K562 (cell line): ENCODE data around the gene MC1R. TPM values are rescaled to one million over a fixed set of nuclear protein-coding genes. Genes with fewer than 3 reads are reported as not detected.

ENCODE experiments used
- AFF4 ChIP-seq: sonication (generic); formaldehyde crosslinking; IDR thresholded peaks from 2 replicates; pipeline ENCODE4 v1.8.0; 2023; ENCODE audit warnings: mild to moderate bottlenecking, missing genetic modification reagents
- ASH1L ChIP-seq: fragments of 450-650 bp; IDR thresholded peaks from 2 replicates; pipeline ENCODE4 v1.6.1; 2018; ENCODE audit warnings: borderline replicate concordance, mild to moderate bottlenecking, low read depth; ENCODE audit not compliant: partially characterized antibody
- ETV5 ChIP-seq: sonication (generic); formaldehyde crosslinking; IDR thresholded peaks from 2 replicates; pipeline ENCODE4 v1.4.0; 2020; ENCODE audit warnings: low read depth, mild to moderate bottlenecking, missing genetic modification reagents
- KDM1A ChIP-seq, 2 experiments: fragments of 450-650 bp; IDR thresholded peaks; 2 replicates each; pipeline ENCODE4 v1.6.1; 2016; ENCODE audit warnings: mild to moderate bottlenecking in 2 of 2
- MEIS2 ChIP-seq: fragments of 450-650 bp; IDR thresholded peaks from 2 replicates; pipeline ENCODE4 v1.6.1; 2014; ENCODE audit warnings: mild to moderate bottlenecking; ENCODE audit not compliant: partially characterized antibody
- NR4A1 ChIP-seq, 2 experiments: fragments of 250-450 bp in 1 of 2; fragments of 450-650 bp in 1 of 2; sonication (Bioruptor Pico) in 1 of 2; IDR thresholded peaks; 2 replicates each; pipeline versions ENCODE4 v1.4.0 to v1.6.1; 2016 to 2020; ENCODE audit warnings: mild to moderate bottlenecking in 2 of 2, missing compliant biosample characterization in 1 of 2, missing genetic modification characterization in 1 of 2, moderate library complexity in 1 of 2
- POLR2B ChIP-seq: fragments of 450-650 bp; IDR thresholded peaks from 2 replicates; pipeline ENCODE4 v1.6.1; 2018; ENCODE audit warnings: low read depth; ENCODE audit not compliant: partially characterized antibody
- SIN3A ChIP-seq, 2 experiments: fragments of 150-350 bp in 1 of 2; IDR thresholded peaks; 2 replicates each; pipeline ENCODE4 v1.6.1; 2011 to 2016; ENCODE audit warnings: borderline replicate concordance in 2 of 2, low read depth in 2 of 2, low read length in 2 of 2, mild to moderate bottlenecking in 2 of 2, moderate library complexity in 2 of 2; ENCODE audit not compliant: control insufficient read depth in 1 of 2
- SMAD4 ChIP-seq: fragments of 250-450 bp; sonication (Bioruptor Pico); conservative IDR thresholded peaks from 2 replicates; pipeline ENCODE4 v1.8.0; 2021; ENCODE audit warnings: inconsistent platforms, mild to moderate bottlenecking, moderate library complexity
- ZC3H11A ChIP-seq: IDR thresholded peaks from 2 replicates; pipeline ENCODE4 v1.6.1; 2012; ENCODE audit warnings: low read depth, low read length, improper control_type of control experiment
- polyA plus RNA-seq, 8 experiments: library from polyadenylated mRNA; depleted of rRNA in 4 of 8; stranded (reverse) in 5 of 8; unstranded in 3 of 8; fragments of >200 nt; fragmentation: Nextera tagmentation in 2 of 8; fragmentation: Illumina TruSeq in 1 of 8; extraction: Ambion mirVana in 2 of 8; extraction: Trizol in 1 of 8; gene quantifications; 2 replicates each; pipeline versions ENCODE4 v1.2.1 to v1.2.3, GENCODE V29; 2011 to 2014; ENCODE audit warnings: inconsistent platforms in 1 of 8, missing spikeins in 1 of 8
- total RNA-seq, 7 experiments: library from RNA; depleted of rRNA in 6 of 7; stranded (reverse); fragments of >200 nt in 6 of 7; fragmentation: Illumina TruSeq in 2 of 7; extraction: Trizol in 2 of 7; gene quantifications; 2 replicates each; pipeline versions ENCODE4 v1.2.1 to v1.2.3, GENCODE V29; 2011 to 2021; ENCODE audit warnings: low replicate concordance in 1 of 7
- TF ChIP-seq, protein P1 (sequence below): fragments of 200-800 bp; sonication (Bioruptor generic); IDR thresholded peaks from 2 replicates; pipeline ENCODE4 v1.6.1; 2016; ENCODE audit warnings: missing genetic modification characterization, missing compliant biosample characterization
- TF ChIP-seq, protein P2 (sequence below): sonication (generic); formaldehyde crosslinking; IDR thresholded peaks from 2 replicates; pipeline ENCODE4 v1.8.0; 2023; ENCODE audit warnings: mild to moderate bottlenecking, missing genetic modification reagents
- TF ChIP-seq, protein P3 (sequence below), 2 experiments: fragments of 450-650 bp; conservative IDR thresholded peaks; 2 replicates each; pipeline ENCODE4 v1.6.1; 2017; ENCODE audit warnings: mild to moderate bottlenecking in 2 of 2, moderate library complexity in 2 of 2

MC1R gene
- total and polyA plus RNA-seq, 9 of the 15 experiments (the other 6 are each of a cell fraction or from before 2014, with no cell fraction given) = 0.14 to 5.3 (median 2.5) TPM; not detected in 1

GRCh38 chr16:89921702-89922476 lies 3.2 kb downstream of the MC1R start (continued):
- peak; percentile 72 for TF ChIP-seq POLR2B
- TF ChIP-seq MEIS2 = peak; percentile 46
- TF ChIP-seq ETV5 (CRISPR knock-in tag) = peak; percentile 71; the same call in 1 of the 2 replicates
- TF ChIP-seq, protein P1, sequence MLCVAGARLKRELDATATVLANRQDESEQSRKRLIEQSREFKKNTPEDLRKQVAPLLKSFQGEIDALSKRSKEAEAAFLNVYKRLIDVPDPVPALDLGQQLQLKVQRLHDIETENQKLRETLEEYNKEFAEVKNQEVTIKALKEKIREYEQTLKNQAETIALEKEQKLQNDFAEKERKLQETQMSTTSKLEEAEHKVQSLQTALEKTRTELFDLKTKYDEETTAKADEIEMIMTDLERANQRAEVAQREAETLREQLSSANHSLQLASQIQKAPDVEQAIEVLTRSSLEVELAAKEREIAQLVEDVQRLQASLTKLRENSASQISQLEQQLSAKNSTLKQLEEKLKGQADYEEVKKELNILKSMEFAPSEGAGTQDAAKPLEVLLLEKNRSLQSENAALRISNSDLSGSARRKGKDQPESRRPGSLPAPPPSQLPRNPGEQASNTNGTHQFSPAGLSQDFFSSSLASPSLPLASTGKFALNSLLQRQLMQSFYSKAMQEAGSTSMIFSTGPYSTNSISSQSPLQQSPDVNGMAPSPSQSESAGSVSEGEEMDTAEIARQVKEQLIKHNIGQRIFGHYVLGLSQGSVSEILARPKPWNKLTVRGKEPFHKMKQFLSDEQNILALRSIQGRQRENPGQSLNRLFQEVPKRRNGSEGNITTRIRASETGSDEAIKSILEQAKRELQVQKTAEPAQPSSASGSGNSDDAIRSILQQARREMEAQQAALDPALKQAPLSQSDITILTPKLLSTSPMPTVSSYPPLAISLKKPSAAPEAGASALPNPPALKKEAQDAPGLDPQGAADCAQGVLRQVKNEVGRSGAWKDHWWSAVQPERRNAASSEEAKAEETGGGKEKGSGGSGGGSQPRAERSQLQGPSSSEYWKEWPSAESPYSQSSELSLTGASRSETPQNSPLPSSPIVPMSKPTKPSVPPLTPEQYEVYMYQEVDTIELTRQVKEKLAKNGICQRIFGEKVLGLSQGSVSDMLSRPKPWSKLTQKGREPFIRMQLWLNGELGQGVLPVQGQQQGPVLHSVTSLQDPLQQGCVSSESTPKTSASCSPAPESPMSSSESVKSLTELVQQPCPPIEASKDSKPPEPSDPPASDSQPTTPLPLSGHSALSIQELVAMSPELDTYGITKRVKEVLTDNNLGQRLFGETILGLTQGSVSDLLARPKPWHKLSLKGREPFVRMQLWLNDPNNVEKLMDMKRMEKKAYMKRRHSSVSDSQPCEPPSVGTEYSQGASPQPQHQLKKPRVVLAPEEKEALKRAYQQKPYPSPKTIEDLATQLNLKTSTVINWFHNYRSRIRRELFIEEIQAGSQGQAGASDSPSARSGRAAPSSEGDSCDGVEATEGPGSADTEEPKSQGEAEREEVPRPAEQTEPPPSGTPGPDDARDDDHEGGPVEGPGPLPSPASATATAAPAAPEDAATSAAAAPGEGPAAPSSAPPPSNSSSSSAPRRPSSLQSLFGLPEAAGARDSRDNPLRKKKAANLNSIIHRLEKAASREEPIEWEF = no peak
- peak; percentile 77; the same call in 1 of the 2 replicates for TF ChIP-seq AFF4 (CRISPR knock-in tag)
- no peak for TF ChIP-seq ASH1L
- TF ChIP-seq, protein P2, sequence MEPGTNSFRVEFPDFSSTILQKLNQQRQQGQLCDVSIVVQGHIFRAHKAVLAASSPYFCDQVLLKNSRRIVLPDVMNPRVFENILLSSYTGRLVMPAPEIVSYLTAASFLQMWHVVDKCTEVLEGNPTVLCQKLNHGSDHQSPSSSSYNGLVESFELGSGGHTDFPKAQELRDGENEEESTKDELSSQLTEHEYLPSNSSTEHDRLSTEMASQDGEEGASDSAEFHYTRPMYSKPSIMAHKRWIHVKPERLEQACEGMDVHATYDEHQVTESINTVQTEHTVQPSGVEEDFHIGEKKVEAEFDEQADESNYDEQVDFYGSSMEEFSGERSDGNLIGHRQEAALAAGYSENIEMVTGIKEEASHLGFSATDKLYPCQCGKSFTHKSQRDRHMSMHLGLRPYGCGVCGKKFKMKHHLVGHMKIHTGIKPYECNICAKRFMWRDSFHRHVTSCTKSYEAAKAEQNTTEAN = no peak
- TF ChIP-seq, protein P3, sequence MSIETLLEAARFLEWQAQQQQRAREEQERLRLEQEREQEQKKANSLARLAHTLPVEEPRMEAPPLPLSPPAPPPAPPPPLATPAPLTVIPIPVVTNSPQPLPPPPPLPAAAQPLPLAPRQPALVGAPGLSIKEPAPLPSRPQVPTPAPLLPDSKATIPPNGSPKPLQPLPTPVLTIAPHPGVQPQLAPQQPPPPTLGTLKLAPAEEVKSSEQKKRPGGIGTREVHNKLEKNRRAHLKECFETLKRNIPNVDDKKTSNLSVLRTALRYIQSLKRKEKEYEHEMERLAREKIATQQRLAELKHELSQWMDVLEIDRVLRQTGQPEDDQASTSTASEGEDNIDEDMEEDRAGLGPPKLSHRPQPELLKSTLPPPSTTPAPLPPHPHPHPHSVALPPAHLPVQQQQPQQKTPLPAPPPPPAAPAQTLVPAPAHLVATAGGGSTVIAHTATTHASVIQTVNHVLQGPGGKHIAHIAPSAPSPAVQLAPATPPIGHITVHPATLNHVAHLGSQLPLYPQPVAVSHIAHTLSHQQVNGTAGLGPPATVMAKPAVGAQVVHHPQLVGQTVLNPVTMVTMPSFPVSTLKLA (conservative IDR thresholded peaks at IDR 0.05) = 0 out of 4 replicates have a peak, but pooled peaks have one; percentile 18 to 27
- 0 out of 2 replicates have a peak, but pooled peaks have one; percentile 32 for TF ChIP-seq SMAD4
- TF ChIP-seq ZC3H11A = no peak
- no peak for TF ChIP-seq KDM1A (IDR thresholded peaks at IDR 0.05)
- TF ChIP-seq NR4A1 (CRISPR knock-in tag; IDR thresholded peaks at IDR 0.05) = no peak
- TF ChIP-seq NR4A1 (tag; IDR thresholded peaks at IDR 0.05) = no peak
- 0 out of 4 replicates have a peak, but pooled peaks of 1 of the 2 experiments have one; percentile 20 for TF ChIP-seq SIN3A (IDR thresholded peaks at IDR 0.05; ENCODE audit: borderline replicate concordance in 2 of 2, control insufficient read depth in 1 of 2, low read depth in 2 of 2, low read length in 2 of 2)
